K562 (cell line): ENCODE results near the gene BTBD10. TPM values are rescaled to one million over a fixed set of nuclear protein-coding genes. Genes with fewer than 3 reads are reported as not detected.
A peak's percentile ranks its signal among the peaks of the same experiment; 100 is the strongest.

Experiments used
- ATAC-seq: fragments of 200-7000 bp; cut with Tn5 transposase; 3 replicates; pipeline ENCODE4 v1.9.1; 2020; ENCODE audit warnings: moderate library complexity
- BruUV-seq: library from RNA; stranded (reverse); fragments of 400-500 nt; replicated peaks from 2 replicates; lab custom pipeline; 2021; lab: Mats Ljungman, UMichigan
- CTCF ChIA-PET: fragments of 300-600 bp; formaldehyde crosslinking; extraction: SDS; loops from one replicate; lab custom pipeline; 2021; ENCODE audit warnings: low intra/inter-chr PET ratio; lab: Yijun Ruan, JAX
- POLR2A ChIA-PET: fragments of 300-600, 350-650 bp; sonication (Branson Sonifier 250); formaldehyde crosslinking; extraction: SDS; loops from one replicate; lab custom pipeline; 2021; ENCODE audit warnings: antibody characterized with exemption, inconsistent platforms; lab: Yijun Ruan, JAX
- DNase-seq, 4 experiments: peaks; one replicate each; pipeline versions ENCODE4 v3.0.0 to v3.0.0-alpha.2; 2011 to 2018; ENCODE audit warnings: low spot score in 3 of 4, mixed read lengths in 3 of 4; ENCODE audit errors: extremely low read depth in 1 of 4
- FAIRE-seq: peaks from 2 replicates; lab custom pipeline; 2011; peaks lifted over from hg19 to GRCh38; lab: Jason Lieb, UNC
- H2AFZ ChIP-seq: 2 replicates; pipeline ENCODE4 v1.6.0; 2011; ENCODE audit warnings: low read depth, low read length, control low read depth, inconsistent platforms
- H3K27ac ChIP-seq: fragments of 200-600 bp; 3 replicates; pipeline ENCODE4 v1.8.0; 2011; ENCODE audit warnings: low read depth, mild to moderate bottlenecking, control low read depth, inconsistent platforms, low read length, moderate library complexity, mixed read lengths; ENCODE audit errors: extremely low read depth
- H3K27me3 ChIP-seq, 2 experiments: fragments of 300-600 bp in 1 of 2; 2 replicates in 1 of 2; 3 replicates in 1 of 2; pipeline versions ENCODE4 v1.6.0 to v1.8.0; 2011; ENCODE audit warnings: inconsistent platforms in 2 of 2, low read length in 2 of 2, mild to moderate bottlenecking in 1 of 2, mixed read lengths in 1 of 2, moderate library complexity in 1 of 2; ENCODE audit not compliant: control insufficient read depth in 2 of 2, insufficient read depth in 2 of 2
- H3K36me3 ChIP-seq: fragments of 300-600 bp; 3 replicates; pipeline ENCODE4 v1.8.0; 2011; ENCODE audit warnings: mild to moderate bottlenecking, low read length, inconsistent platforms; ENCODE audit not compliant: control insufficient read depth, insufficient read depth
- H3K4me1 ChIP-seq, 2 experiments: fragments of 200-600 bp in 1 of 2; replicated peaks in 1 of 2; 2 replicates in 1 of 2; 3 replicates in 1 of 2; pipeline versions ENCODE4 v1.5.1 to v1.8.0; 2011; ENCODE audit warnings: inconsistent platforms in 2 of 2, low read length in 2 of 2, mild to moderate bottlenecking in 1 of 2, mixed read lengths in 1 of 2, moderate library complexity in 1 of 2; ENCODE audit not compliant: control insufficient read depth in 2 of 2, insufficient read depth in 2 of 2
- H3K4me2 ChIP-seq: 2 replicates; pipeline ENCODE4 v1.6.1; 2011; ENCODE audit warnings: low read length, control low read depth, inconsistent platforms, mixed read lengths; ENCODE audit not compliant: insufficient read depth
- H3K4me3 ChIP-seq: fragments of 200-600 bp; sonication (generic), shearing (Covaris generic); 2 replicates; pipeline ENCODE4 v1.5.1; 2016; ENCODE audit warnings: control low read depth, inconsistent platforms
- H3K79me2 ChIP-seq: fragments of 200-600 bp; 3 replicates; pipeline ENCODE4 v1.8.0; 2011; ENCODE audit warnings: low read length, inconsistent platforms; ENCODE audit not compliant: control insufficient read depth, insufficient read depth
- H3K9ac ChIP-seq, 2 experiments: 2 replicates each; pipeline versions ENCODE4 v1.6.0 to v1.6.1; 2011; ENCODE audit warnings: low read depth in 2 of 2, low read length in 2 of 2, control low read depth in 1 of 2, inconsistent platforms in 1 of 2, mild to moderate bottlenecking in 1 of 2, mixed read lengths in 1 of 2; ENCODE audit not compliant: insufficient read depth in 1 of 2
- H3K9me1 ChIP-seq: one replicate; pipeline ENCODE4 v1.6.0; 2011; ENCODE audit warnings: inconsistent platforms, mild to moderate bottlenecking, low read length, moderate library complexity; ENCODE audit not compliant: control insufficient read depth, insufficient read depth
- H3K9me3 ChIP-seq: replicated peaks from 2 replicates; pipeline ENCODE4 v1.5.1; 2011; ENCODE audit warnings: low read depth, low read length, inconsistent platforms; ENCODE audit not compliant: control insufficient read depth, insufficient read depth
- H4K20me1 ChIP-seq: replicated peaks from 2 replicates; pipeline ENCODE4 v1.6.1; 2011; ENCODE audit warnings: low read length, inconsistent platforms, mixed read lengths; ENCODE audit not compliant: control insufficient read depth, insufficient read depth
- CBX1 ChIP-seq: sonication (generic); IDR thresholded peaks from 2 replicates; pipeline ENCODE4 v1.6.1; 2016; ENCODE audit warnings: antibody characterized with exemption, low read depth, mild to moderate bottlenecking
- CC2D1A ChIP-seq: fragments of 450-650 bp; IDR thresholded peaks from 2 replicates; pipeline ENCODE4 v1.6.1; 2017; ENCODE audit warnings: mild to moderate bottlenecking
- JUND ChIP-seq, 2 experiments: IDR thresholded peaks; 2 replicates in 1 of 2; 3 replicates in 1 of 2; pipeline ENCODE4 v1.6.1; 2011; ENCODE audit warnings: borderline replicate concordance in 2 of 2, low read depth in 2 of 2, low read length in 2 of 2, improper control_type of control experiment in 1 of 2, missing biosample characterization in 1 of 2, missing genetic modification characterization in 1 of 2, missing genetic modification reagents in 1 of 2
- KLF16 ChIP-seq: IDR thresholded peaks from 2 replicates; pipeline ENCODE4 v1.6.1; 2016; ENCODE audit warnings: antibody characterized with exemption
- NR4A1 ChIP-seq, 2 experiments: fragments of 250-450 bp in 1 of 2; fragments of 450-650 bp in 1 of 2; sonication (Bioruptor Pico) in 1 of 2; IDR thresholded peaks; 2 replicates each; pipeline versions ENCODE4 v1.4.0 to v1.6.1; 2016 to 2020; ENCODE audit warnings: mild to moderate bottlenecking in 2 of 2, missing compliant biosample characterization in 1 of 2, missing genetic modification characterization in 1 of 2, moderate library complexity in 1 of 2
- RAD21 ChIP-seq, 2 experiments: fragments of 250-450 bp in 1 of 2; fragments of 450-650 bp in 1 of 2; sonication (Bioruptor Pico) in 1 of 2; formaldehyde crosslinking in 1 of 2; IDR thresholded peaks in 1 of 2; conservative IDR thresholded peaks in 1 of 2; 2 replicates each; pipeline versions ENCODE4 v1.4.0 to v1.8.0; 2020 to 2022; ENCODE audit warnings: mild to moderate bottlenecking in 2 of 2, moderate library complexity in 1 of 2
- STAG1 ChIP-seq: sonication (generic); formaldehyde crosslinking; IDR thresholded peaks from 2 replicates; pipeline ENCODE4 v1.5.0; 2020; ENCODE audit warnings: missing genetic modification reagents, borderline replicate concordance
- WGBS: fragments of 100-300 bp; shearing (Covaris generic); methylation state at CpG from one replicate; pipeline ENCODE4 v1.1.6; 2016; ENCODE audit warnings: low coverage, mixed read lengths; ENCODE audit not compliant: insufficient coverage; ENCODE audit errors: missing lambda C conversion rate; 5-methylcytosine and 5-hydroxymethylcytosine counted together
- in situ Hi-C: fragments of 300-500 bp; cut with MboI; formaldehyde crosslinking; loops from 4 replicates; pipeline ENCODE4 v1.15.0; 2018; ENCODE audit warnings: inconsistent platforms, mixed read lengths
- intact Hi-C: fragments of 100-400 bp; cut with micrococcal nuclease; formaldehyde crosslinking; loops from 2 replicates; pipeline ENCODE4 v1.14.2; 2022
- polyA plus RNA-seq, 8 experiments: library from polyadenylated mRNA; depleted of rRNA in 4 of 8; stranded (reverse) in 5 of 8; unstranded in 3 of 8; fragments of >200 nt; fragmentation: Nextera tagmentation in 2 of 8; fragmentation: Illumina TruSeq in 1 of 8; extraction: Ambion mirVana in 2 of 8; extraction: Trizol in 1 of 8; gene quantifications; 2 replicates each; pipeline versions ENCODE4 v1.2.1 to v1.2.3, GENCODE V29; 2011 to 2014; ENCODE audit warnings: inconsistent platforms in 1 of 8, missing spikeins in 1 of 8
- total RNA-seq, 7 experiments: library from RNA; depleted of rRNA in 6 of 7; stranded (reverse); fragments of >200 nt in 6 of 7; fragmentation: Illumina TruSeq in 2 of 7; extraction: Trizol in 2 of 7; gene quantifications; 2 replicates each; pipeline versions ENCODE4 v1.2.1 to v1.2.3, GENCODE V29; 2011 to 2021; ENCODE audit warnings: low replicate concordance in 1 of 7
- TF ChIP-seq, protein P1 (sequence below): fragments of 450-650 bp; formaldehyde crosslinking; IDR thresholded peaks from 2 replicates; pipeline ENCODE4 v1.4.0; 2020; ENCODE audit warnings: mild to moderate bottlenecking, moderate library complexity

BTBD10 gene
- total and polyA plus RNA-seq, 9 of the 15 experiments (the other 6 are each of a cell fraction or from before 2014, with no cell fraction given) = 11.6 to 22.8 (median 16.3) TPM

DNA sequence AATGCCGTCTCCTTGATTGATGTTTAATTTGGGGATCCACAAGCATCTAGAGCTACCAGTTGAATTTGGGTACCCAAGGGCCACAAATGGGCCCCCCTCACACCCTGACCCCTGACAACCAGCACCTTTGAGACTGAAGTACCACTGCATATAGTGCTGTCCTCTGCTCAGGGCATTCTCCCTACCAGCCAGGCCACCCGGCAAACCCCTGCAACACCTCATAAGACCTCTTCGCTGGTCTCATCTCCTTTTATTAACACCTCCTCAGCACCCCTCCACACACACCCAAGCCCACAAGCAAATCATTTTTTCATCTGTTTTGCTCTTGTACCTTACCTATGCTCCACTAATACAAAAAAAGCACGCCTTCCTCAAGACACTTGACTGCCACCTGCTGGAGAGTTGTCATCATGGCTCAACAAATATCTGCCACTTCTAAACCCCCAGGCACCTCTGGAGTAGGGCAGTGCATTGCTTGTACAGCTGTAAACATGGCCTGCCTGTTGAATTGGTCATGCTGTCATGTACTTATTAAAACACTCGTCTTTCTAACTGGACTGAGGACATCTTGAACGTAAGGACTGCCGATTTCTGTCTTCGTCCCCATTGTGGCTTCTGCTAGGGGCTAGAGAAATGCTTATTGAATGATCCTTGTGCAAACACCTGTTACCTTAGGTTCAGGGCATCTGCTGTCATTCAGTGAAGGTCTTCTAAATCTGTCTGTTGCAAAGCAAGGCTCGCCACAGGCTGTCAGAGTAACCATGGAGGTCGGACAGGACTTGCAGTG lies 118.9 kb downstream of the BTBD10 start:
- Histone ChIP-seq H2AFZ (no peak overlapping the region), H3K4me3 (no peak overlapping the region), H3K9ac (no peak overlapping the region), H3K9me3 (no peaks in the 10 kb centered on the region), H3K79me2 (no peaks in the 10 kb centered on the region), H3K9me1 (no peaks in the 10 kb centered on the region), H3K4me1 (no peaks in the 10 kb centered on the region), H3K27me3 (peaks cover under 1 to 29% of the 10 kb centered on the region in 2 experiments; a peak in 3 of 5 replicates), H3K27ac (no peak overlapping the region), H4K20me1 (0 out of 2 replicates have a peak, but pooled peaks cover 7% of the 10 kb centered on the region), H3K36me3 (no peaks in the 10 kb centered on the region), H3K4me2 (no peak overlapping the region)
- intact Hi-C loops (loop anchor here (1.0 kb wide), 2 partner anchors 134 to 161 kb away; no protein-coding TSS in a partner anchor), in situ Hi-C loops (loop anchor here (10.0 kb wide), 2 partner anchors 139 to 429 kb away; no protein-coding TSS in a partner anchor)
- CTCF ChIA-PET = interaction anchor here (0.8 to 2.8 kb wide), 5 partner anchors 9 to 162 kb away, joined by 3 to 21 read pairs (median 7); no protein-coding TSS in a partner anchor
- ATAC-seq = peak; percentile 84
- POLR2A ChIA-PET = interaction anchor here (0.7 kb wide), 1 partner anchor 10 kb away, joined by 3 read pairs; no protein-coding TSS in a partner anchor
- 8% methylated on average over 10 of the region's 10 CpGs for WGBS
- BruUV-seq = no TSS peak
- peak; percentile 91 for FAIRE-seq
- DNase-seq = peak; percentile 59 to 75 (median 66)
- TF ChIP-seq CC2D1A (0 out of 2 replicates have a peak, but pooled peaks have one; percentile 23), KLF16 (peak; percentile 24; the same call in 1 of the 2 replicates), NR4A1 (CRISPR knock-in tag; IDR thresholded peaks at IDR 0.05) (no peak), NR4A1 (tag; IDR thresholded peaks at IDR 0.05) (no peak), CBX1 (no peak), JUND (IDR thresholded peaks at IDR 0.05; ENCODE audit: borderline replicate concordance, low read depth, low read length) (0 out of 2 replicates have a peak, but pooled peaks have one; percentile 31), JUND (tag; IDR thresholded peaks at IDR 0.05; ENCODE audit: borderline replicate concordance, low read depth, low read length) (no peak), RAD21 (CRISPR knock-in tag; conservative IDR thresholded peaks at IDR 0.05 in 1 of 2, IDR thresholded peaks at IDR 0.05 in 1 of 2) (peak; percentile 71 to 83), STAG1 (CRISPR knock-in tag) (peak; percentile 14; the same call in 1 of the 2 replicates)
- TF ChIP-seq, protein P1, sequence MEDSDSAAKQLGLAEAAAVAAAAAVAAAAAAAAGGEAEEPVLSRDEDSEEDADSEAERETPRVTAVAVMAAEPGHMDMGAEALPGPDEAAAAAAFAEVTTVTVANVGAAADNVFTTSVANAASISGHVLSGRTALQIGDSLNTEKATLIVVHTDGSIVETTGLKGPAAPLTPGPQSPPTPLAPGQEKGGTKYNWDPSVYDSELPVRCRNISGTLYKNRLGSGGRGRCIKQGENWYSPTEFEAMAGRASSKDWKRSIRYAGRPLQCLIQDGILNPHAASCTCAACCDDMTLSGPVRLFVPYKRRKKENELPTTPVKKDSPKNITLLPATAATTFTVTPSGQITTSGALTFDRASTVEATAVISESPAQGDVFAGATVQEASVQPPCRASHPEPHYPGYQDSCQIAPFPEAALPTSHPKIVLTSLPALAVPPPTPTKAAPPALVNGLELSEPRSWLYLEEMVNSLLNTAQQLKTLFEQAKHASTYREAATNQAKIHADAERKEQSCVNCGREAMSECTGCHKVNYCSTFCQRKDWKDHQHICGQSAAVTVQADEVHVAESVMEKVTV = peak; percentile 45; the same call in 1 of the 2 replicates
